Left lung (tissue), 10 donors: ENCODE data around the gene SLC25A3. TPM values are rescaled to one million over a fixed set of nuclear protein-coding genes. Genes with fewer than 3 reads are reported as not detected.

Experiments
- ATAC-seq: fragments of 200-7000 bp; cut with Tn5 transposase; one replicate; pipeline ENCODE4 v1.9.1; 2020; ENCODE audit warnings: moderate library complexity
- DNase-seq, 4 donors: peaks; one replicate each; pipeline ENCODE4 v3.0.0-alpha.2; 2013 to 2020
- H3K27ac ChIP-seq, 2 donors: fragments of 200-600 bp; sonication (generic) in 1 of 2; one replicate each; pipeline versions ENCODE4 v1.5.0 to v1.8.0; 2020 to 2021
- H3K27me3 ChIP-seq, 2 donors: fragments of 200-600 bp; sonication (generic) in 1 of 2; one replicate each; pipeline versions ENCODE4 v1.5.0 to v1.8.0; 2020 to 2021
- H3K36me3 ChIP-seq, 2 donors: fragments of 200-600 bp; sonication (generic) in 1 of 2; one replicate each; pipeline versions ENCODE4 v1.5.0 to v1.8.0; 2020 to 2021
- H3K4me1 ChIP-seq, 2 donors: fragments of 200-600 bp; one replicate each; pipeline ENCODE4 v1.8.0; 2021
- H3K4me3 ChIP-seq, 2 donors: fragments of 200-600 bp; sonication (generic) in 1 of 2; one replicate each; pipeline versions ENCODE4 v1.5.0 to v1.8.0; 2020 to 2021; ENCODE audit warnings: mild to moderate bottlenecking in 1 of 2
- H3K9me3 ChIP-seq, 2 donors: fragments of 200-600 bp; sonication (generic) in 1 of 2; one replicate each; pipeline versions ENCODE4 v1.5.0 to v1.8.0; 2020 to 2021
- CTCF ChIP-seq, 2 donors: fragments of 200-600 bp; sonication (generic) in 1 of 2; IDR thresholded peaks; one replicate each; pipeline versions ENCODE4 v1.5.0 to v1.8.0; 2021; ENCODE audit warnings: antibody characterized with exemption in 2 of 2
- intact Hi-C, 2 donors: fragments of 100-400 bp; cut with DNase I; formaldehyde crosslinking; loops; one replicate each; pipeline versions ENCODE4 v1.11.2 to v1.14.2; 2022
- polyA plus RNA-seq, 6 donors: library from polyadenylated mRNA; unstranded; fragments of 120-200 nt; gene quantifications; one replicate each; pipeline ENCODE4 v1.2.1, GENCODE V29; 2013; ENCODE audit not compliant: insufficient read length in 6 of 6
- total RNA-seq, 2 donors: library from RNA; stranded (reverse); fragmentation: NEBNext Ultra II Directional; extraction: Animal tissue kit (Norgen Biotek cat#: 25700); gene quantifications; one replicate each; pipeline ENCODE4 v1.2.1, GENCODE V29; 2021
- donor health status: DM: no; HTN: yes; CAD: no.
- donor health status: DM: no; HTN: no; CAD: no.

SLC25A3 gene
- total and polyA plus RNA-seq, 8 donors = 402 to 654 (median 607) TPM

DNA sequence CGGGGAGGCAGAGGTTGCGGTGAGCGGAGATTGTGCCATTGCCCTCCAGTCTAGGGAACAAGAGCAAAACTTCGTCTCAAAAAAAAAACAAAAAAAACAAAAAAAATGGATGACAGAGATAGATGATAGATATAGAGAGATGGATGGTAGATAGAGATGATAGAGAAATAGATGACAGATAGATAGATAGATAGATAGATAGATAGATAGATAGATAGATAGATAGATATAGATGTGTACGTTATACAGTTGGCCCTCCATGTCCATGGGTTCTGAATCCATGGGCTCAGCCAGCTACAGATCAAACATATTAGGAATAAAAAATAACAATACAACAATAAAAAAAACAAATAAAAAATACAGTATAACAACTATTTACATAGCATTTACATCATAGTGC is 12.8 kb upstream of the SLC25A3 start:
- no peak for TF ChIP-seq CTCF (IDR thresholded peaks at IDR 0.05)
- intact Hi-C loops = no loop called here
- no peak for DNase-seq
- no peak overlapping the region for H3K27ac ChIP-seq
- no peaks in the 10 kb centered on the region for H3K4me1 ChIP-seq
- no peaks in the 10 kb centered on the region for H3K27me3 ChIP-seq
- H3K4me3 ChIP-seq = no peak overlapping the region
- H3K9me3 ChIP-seq = no peaks in the 10 kb centered on the region
- ATAC-seq = no peak
- no peaks in the 10 kb centered on the region for H3K36me3 ChIP-seq

GRCh38 chr12:98581101-98581500 is 12.4 kb upstream of the SLC25A3 start:
- Histone ChIP-seq H3K27ac (no peak overlapping the region), H3K4me3 (no peak overlapping the region), H3K27me3 (no peaks in the 10 kb centered on the region), H3K9me3 (no peaks in the 10 kb centered on the region), H3K36me3 (no peaks in the 10 kb centered on the region), H3K4me1 (no peaks in the 10 kb centered on the region)
- intact Hi-C loops = no loop called here
- no peak for TF ChIP-seq CTCF (IDR thresholded peaks at IDR 0.05)
- ATAC-seq = no peak
- DNase-seq = no peak

GRCh38 chr12:98582093-98582492 is 11.4 kb upstream of the SLC25A3 start:
- H3K4me3 ChIP-seq = no peak overlapping the region
- H3K27ac ChIP-seq = no peak overlapping the region
- TF ChIP-seq CTCF (IDR thresholded peaks at IDR 0.05) = no peak
- H3K36me3 ChIP-seq = no peaks in the 10 kb centered on the region
- intact Hi-C loops = no loop called here
- H3K4me1 ChIP-seq = no peaks in the 10 kb centered on the region
- no peak for DNase-seq
- H3K27me3 ChIP-seq = no peaks in the 10 kb centered on the region
- ATAC-seq = no peak
- no peaks in the 10 kb centered on the region for H3K9me3 ChIP-seq

GRCh38 chr12:98587084-98587483 is 6.4 kb upstream of the SLC25A3 start:
- H3K36me3 ChIP-seq = no peaks in the 10 kb centered on the region
- no peak overlapping the region for H3K4me3 ChIP-seq
- intact Hi-C loops = no loop called here
- no peaks in the 10 kb centered on the region for H3K27me3 ChIP-seq
- no peak overlapping the region for H3K27ac ChIP-seq
- H3K9me3 ChIP-seq = no peaks in the 10 kb centered on the region
- no peak for DNase-seq
- H3K4me1 ChIP-seq = no peaks in the 10 kb centered on the region
- no peak for ATAC-seq
- no peak for TF ChIP-seq CTCF (IDR thresholded peaks at IDR 0.05)

DNA sequence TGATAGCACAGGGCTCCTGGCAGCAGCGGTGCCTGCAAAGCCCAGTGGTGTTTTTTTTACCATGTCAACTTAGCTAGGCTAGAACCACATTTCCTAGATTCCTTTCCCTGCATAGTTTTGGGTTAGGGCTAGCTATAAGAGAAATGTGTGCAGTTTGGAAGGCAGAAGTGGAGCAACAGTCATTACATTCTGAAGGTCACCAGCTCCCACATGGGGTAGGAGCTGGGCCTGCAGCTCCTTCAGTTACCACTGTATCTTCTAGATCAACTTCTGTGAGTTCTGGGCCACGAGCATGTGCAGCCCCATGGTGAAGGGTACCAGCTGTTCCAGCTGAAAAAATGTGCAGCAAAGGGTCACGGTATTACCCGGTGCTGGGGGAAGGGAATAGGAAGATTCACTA is 2.3 kb upstream of the SLC25A3 start:
- peaks cover 0 to 17% of the 10 kb centered on the region in 2 donors for H3K4me1 ChIP-seq
- TF ChIP-seq CTCF (IDR thresholded peaks at IDR 0.05) = no peak
- H3K27ac ChIP-seq = no peak overlapping the region
- no peak for DNase-seq
- ATAC-seq = no peak
- no peaks in the 10 kb centered on the region for H3K9me3 ChIP-seq
- no peaks in the 10 kb centered on the region for H3K27me3 ChIP-seq
- intact Hi-C loops = no loop called here
- peaks cover 0 to 10% of the 10 kb centered on the region in 2 donors for H3K36me3 ChIP-seq
- H3K4me3 ChIP-seq = no peak overlapping the region
